GM23248 (cell line): ENCODE measurements around the gene RABGAP1L. TPM values are rescaled to one million over a fixed set of nuclear protein-coding genes. Genes with fewer than 3 reads are reported as not detected.

Experiments
- DNase-seq: peaks from one replicate; pipeline ENCODE4 v3.0.0-alpha.2; 2015
- H2AFZ ChIP-seq: fragments of 200-600 bp; sonication (generic); 2 replicates; pipeline ENCODE4 v1.6.1; 2016; ENCODE audit warnings: antibody characterized with exemption
- H3F3A ChIP-seq: fragments of 200-600 bp; sonication (generic); 2 replicates; pipeline ENCODE4 v1.6.1; 2016; ENCODE audit warnings: mild to moderate bottlenecking, antibody characterized with exemption, mixed run types; ENCODE audit not compliant: insufficient read depth
- H3K27ac ChIP-seq: fragments of 200-600 bp; sonication (generic); 2 replicates; pipeline ENCODE4 v1.5.1; 2016; ENCODE audit warnings: mild to moderate bottlenecking
- H3K27me3 ChIP-seq: fragments of 200-600 bp; sonication (generic); replicated peaks from 2 replicates; pipeline ENCODE4 v1.6.1; 2016; ENCODE audit warnings: mild to moderate bottlenecking; ENCODE audit not compliant: insufficient read depth
- H3K36me3 ChIP-seq: fragments of 200-600 bp; sonication (generic); 2 replicates; pipeline ENCODE4 v1.6.1; 2016; ENCODE audit warnings: low read depth, mild to moderate bottlenecking
- H3K4me1 ChIP-seq: fragments of 200-600 bp; sonication (generic); 2 replicates; pipeline ENCODE4 v1.6.1; 2016; ENCODE audit warnings: mild to moderate bottlenecking; ENCODE audit not compliant: insufficient read depth
- H3K4me2 ChIP-seq: fragments of 200-600 bp; sonication (generic); one replicate; pipeline ENCODE4 v1.6.1; 2016; ENCODE audit warnings: mild to moderate bottlenecking; ENCODE audit not compliant: unreplicated experiment
- H3K4me3 ChIP-seq: fragments of 200-600 bp; sonication (generic); 2 replicates; pipeline ENCODE4 v1.5.1; 2016; ENCODE audit warnings: mild to moderate bottlenecking
- H3K79me2 ChIP-seq: fragments of 200-600 bp; sonication (generic); 2 replicates; pipeline ENCODE4 v1.6.1; 2016; ENCODE audit warnings: mild to moderate bottlenecking; ENCODE audit not compliant: insufficient read depth
- H3K9ac ChIP-seq: fragments of 200-600 bp; sonication (generic); 2 replicates; pipeline ENCODE4 v1.6.1; 2016; ENCODE audit warnings: mild to moderate bottlenecking
- H3K9me2 ChIP-seq: fragments of 200-600 bp; sonication (generic); 2 replicates; pipeline ENCODE4 v1.6.1; 2016; ENCODE audit warnings: mixed run types, mild to moderate bottlenecking, moderate library complexity; ENCODE audit not compliant: insufficient read depth
- H3K9me3 ChIP-seq: fragments of 200-600 bp; sonication (generic); one replicate; pipeline ENCODE4 v1.6.1; 2017; ENCODE audit warnings: low read depth
- H4K20me1 ChIP-seq: fragments of 200-600 bp; sonication (generic); 2 replicates; pipeline ENCODE4 v1.6.0; 2016; ENCODE audit not compliant: insufficient read depth
- EZH2 ChIP-seq: fragments of 200-600 bp; sonication (generic); IDR thresholded peaks from 2 replicates; pipeline ENCODE4 v1.6.1; 2018; ENCODE audit warnings: antibody characterized with exemption, mild to moderate bottlenecking; ENCODE audit not compliant: insufficient read depth, poor library complexity, severe bottlenecking
- EZH2phosphoT487 ChIP-seq: fragments of 200-600 bp; sonication (generic); IDR thresholded peaks from 2 replicates; pipeline ENCODE4 v1.6.1; 2018; ENCODE audit warnings: antibody characterized with exemption, moderate library complexity, mild to moderate bottlenecking, low read depth; ENCODE audit not compliant: insufficient read depth
- WGBS, 2 experiments: methylation state at CpG; one replicate each; pipeline ENCODE4 v1.1.6; 2015 to 2017; ENCODE audit warnings: low lambda C conversion rate in 2 of 2, low coverage in 1 of 2; ENCODE audit errors: missing lambda C conversion rate in 2 of 2; 5-methylcytosine and 5-hydroxymethylcytosine counted together
- in situ Hi-C: fragments of 300-500 bp; cut with MboI; formaldehyde crosslinking; loops from 2 replicates; pipeline ENCODE4 v1.15.0; 2020
- polyA plus RNA-seq: library from polyadenylated mRNA; unstranded; fragments of >200 nt; fragmentation: Nextera tagmentation; extraction: Ambion mirVana; gene quantifications from 2 replicates; pipeline ENCODE4 v1.2.1, GENCODE V29; 2016
- total RNA-seq: library from RNA; depleted of rRNA; stranded (reverse); fragments of >200 nt; shearing (Covaris generic); gene quantifications from 2 replicates; pipeline ENCODE4 v1.2.3, GENCODE V29; 2014

The RABGAP1L gene
- total and polyA plus RNA-seq, 2 experiments from 2014 or later, result 13.7 to 21.6 TPM

- Histone ChIP-seq H4K20me1 (no peaks in the 10 kb centered on the region), H3K4me3 (no peak overlapping the region), H3K4me1 (peaks cover 23% of the 10 kb centered on the region), H3K9me2 (no peaks in the 10 kb centered on the region), H2AFZ (no peak overlapping the region), H3K4me2 (peak overlapping the region; percentile 25), H3K79me2 (no peaks in the 10 kb centered on the region), H3K9ac (no peak overlapping the region), H3K9me3 (no peaks in the 10 kb centered on the region), H3F3A (peaks cover 12% of the 10 kb centered on the region; the same call in 1 of the 2 replicates), H3K36me3 (no peaks in the 10 kb centered on the region), H3K27me3 (no peaks in the 10 kb centered on the region), H3K27ac (peak overlapping the region; percentile 54)
- WGBS, 2 experiments, result 75 to 81% methylated on average over 6 of the region's 6 CpGs
- DNase-seq, result peak; percentile 78
- no peak for TF ChIP-seq EZH2
- TF ChIP-seq EZH2phosphoT487, result no peak
- in situ Hi-C loops, result no loop called here
These were observed 467.0 kb downstream of the RABGAP1L start for GRCh38 chr1:174626031-174627025.

GRCh38 chr1:174637487-174637886, 478.2 kb downstream of the RABGAP1L start:
- TF ChIP-seq EZH2, result no peak
- TF ChIP-seq EZH2phosphoT487, result no peak
- WGBS, 2 experiments, result 80 to 83% methylated on average over 4 of the region's 4 CpGs

GRCh38 chr1:174639461-174639860, 480.1 kb downstream of the RABGAP1L start:
- H3K79me2 ChIP-seq, result no peaks in the 10 kb centered on the region
- 0 to 9% methylated on average over 1 of the region's 1 CpG for WGBS, 2 experiments
- H3K9me2 ChIP-seq, result no peaks in the 10 kb centered on the region
- DNase-seq, result no peak
- H3F3A ChIP-seq, result no peaks in the 10 kb centered on the region
- no peaks in the 10 kb centered on the region for H4K20me1 ChIP-seq
- H3K4me1 ChIP-seq, result peaks cover 4% of the 10 kb centered on the region; the same call in 1 of the 2 replicates
- H3K4me2 ChIP-seq, result no peak overlapping the region
- no peak overlapping the region for H2AFZ ChIP-seq
- H3K9ac ChIP-seq, result no peak overlapping the region
- H3K27ac ChIP-seq, result no peak overlapping the region
- H3K27me3 ChIP-seq, result no peaks in the 10 kb centered on the region
- H3K36me3 ChIP-seq, result no peaks in the 10 kb centered on the region
- TF ChIP-seq EZH2 (no peak), EZH2phosphoT487 (no peak)
- H3K9me3 ChIP-seq, result no peaks in the 10 kb centered on the region
- in situ Hi-C loops, result no loop called here
- no peak overlapping the region for H3K4me3 ChIP-seq

More at GRCh38 chr1:174637487-174637886, 478.2 kb downstream of the RABGAP1L start:
- H4K20me1 ChIP-seq, result no peaks in the 10 kb centered on the region
- no peaks in the 10 kb centered on the region for H3K27me3 ChIP-seq
- no peak for DNase-seq
- H2AFZ ChIP-seq, result no peak overlapping the region
- in situ Hi-C loops, result no loop called here
- H3K9ac ChIP-seq, result no peak overlapping the region
- H3K9me3 ChIP-seq, result no peaks in the 10 kb centered on the region
- no peaks in the 10 kb centered on the region for H3K36me3 ChIP-seq
- no peak overlapping the region for H3K4me2 ChIP-seq
- no peaks in the 10 kb centered on the region for H3K9me2 ChIP-seq
- H3K27ac ChIP-seq, result no peak overlapping the region
- H3K79me2 ChIP-seq, result no peaks in the 10 kb centered on the region
- H3K4me3 ChIP-seq, result no peak overlapping the region
- H3K4me1 ChIP-seq, result peaks cover 4% of the 10 kb centered on the region; the same call in 1 of the 2 replicates
- H3F3A ChIP-seq, result no peaks in the 10 kb centered on the region

- no peak overlapping the region for H2AFZ ChIP-seq
- no peaks in the 10 kb centered on the region for H3K36me3 ChIP-seq
- TF ChIP-seq EZH2phosphoT487 (no peak), EZH2 (no peak)
- 92 to 94% methylated on average over 1 of the region's 1 CpG for WGBS, 2 experiments
- no peaks in the 10 kb centered on the region for H3K9me3 ChIP-seq
- no peak overlapping the region for H3K4me2 ChIP-seq
- H3F3A ChIP-seq, result no peaks in the 10 kb centered on the region
- no peak overlapping the region for H3K4me3 ChIP-seq
- no peaks in the 10 kb centered on the region for H4K20me1 ChIP-seq
- DNase-seq, result no peak
- H3K27me3 ChIP-seq, result no peaks in the 10 kb centered on the region
- H3K79me2 ChIP-seq, result no peaks in the 10 kb centered on the region
- in situ Hi-C loops, result no loop called here
- no peaks in the 10 kb centered on the region for H3K9me2 ChIP-seq
- H3K4me1 ChIP-seq, result peaks cover 4% of the 10 kb centered on the region; the same call in 1 of the 2 replicates
- no peak overlapping the region for H3K27ac ChIP-seq
- H3K9ac ChIP-seq, result no peak overlapping the region
These were observed 481.5 kb downstream of the RABGAP1L start for GRCh38 chr1:174640783-174641182.
